ENCODE results near the gene CTSG.
"Not testable (repeated sequence)": the region's sequence is repeated elsewhere in the genome, so short reads cannot be mapped to it uniquely, and the experiment has no call there.

Gene CTSG

DNA sequence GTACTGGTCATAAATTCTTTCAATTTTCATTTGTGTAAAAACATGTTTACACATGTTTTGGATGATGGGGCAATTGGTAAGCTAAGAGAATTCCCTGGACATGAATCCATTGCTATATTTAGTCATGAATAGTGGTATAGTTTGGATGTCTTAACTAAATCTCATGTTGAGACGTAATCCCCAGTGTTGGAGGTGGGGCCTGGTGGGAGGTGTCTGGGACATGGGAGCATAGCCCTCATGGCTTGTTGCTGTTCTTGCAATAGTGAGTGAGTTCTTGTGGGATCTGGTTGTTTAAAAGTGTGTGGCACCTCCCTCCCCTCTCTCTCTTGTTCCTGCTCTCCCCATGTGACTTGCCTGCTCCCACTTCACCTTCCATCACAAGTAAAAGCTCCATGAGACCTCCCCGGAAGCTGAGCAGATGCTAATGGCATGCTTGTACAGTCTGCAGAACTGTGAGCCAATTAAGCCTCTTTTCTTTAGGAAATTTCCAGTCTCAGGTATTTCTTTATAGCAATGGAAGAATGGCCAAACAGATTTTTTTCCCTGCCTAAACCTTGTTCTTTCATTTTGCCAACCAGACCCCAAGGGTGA is 33.6 kb downstream of the CTSG start:
- no peak for DNase-seq (ENCODE audit: low spot score)

DNA sequence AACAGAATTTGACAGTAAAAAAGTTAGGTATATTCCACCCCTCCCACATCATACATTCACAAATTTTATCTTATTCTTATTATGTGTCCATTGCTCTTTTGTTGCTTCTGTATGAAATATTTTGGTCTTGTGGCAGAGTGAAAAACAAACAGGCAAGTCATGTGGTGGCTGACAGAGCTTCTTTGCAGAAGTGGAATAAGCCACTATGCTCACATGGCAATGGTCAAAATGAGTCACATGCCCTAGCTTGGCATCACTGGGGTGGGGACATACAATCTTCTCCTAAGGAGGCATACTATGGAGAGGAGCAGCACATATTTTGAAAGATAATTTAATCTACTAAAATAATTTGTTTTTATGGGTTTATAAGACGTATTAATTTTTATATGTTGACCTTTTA is 40.3 kb downstream of the CTSG start:
- no peak for DNase-seq (ENCODE audit: low spot score)

DNA sequence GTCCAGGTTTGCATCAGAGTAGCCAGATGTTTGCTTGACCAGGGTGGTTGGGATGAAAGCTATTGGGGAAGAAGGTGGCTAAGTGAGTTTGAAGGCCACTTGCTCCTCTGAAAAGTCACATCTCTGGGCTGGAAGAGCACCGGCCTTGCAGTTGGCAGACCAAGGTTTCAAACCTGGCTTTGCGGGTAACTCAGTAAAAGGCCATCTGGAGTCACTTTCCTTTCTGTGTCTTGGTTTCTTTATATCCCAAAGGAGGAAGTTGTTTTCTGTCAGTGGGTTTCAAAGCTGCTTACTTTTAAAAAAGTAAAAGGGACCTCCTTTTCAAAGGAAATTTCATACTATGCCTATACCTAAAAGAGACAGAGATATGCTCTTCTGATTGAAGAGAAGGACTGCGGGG is 41.8 kb downstream of the CTSG start:
- DNase-seq (ENCODE audit: low spot score), result no peak

GRCh38 chr14:24525877-24526620 is 50.0 kb downstream of the CTSG start:
- DNase-seq (ENCODE audit: low spot score), result not testable (repeated sequence)

Data from AG08395 (cell line).